Kidney epithelial cell (primary cell): ENCODE results near the gene HOXD8. TPM values are rescaled to one million over a fixed set of nuclear protein-coding genes. Genes with fewer than 3 reads are reported as not detected.

ENCODE experiments used
- DNase-seq: peaks from one replicate; pipeline ENCODE4 v3.0.0-alpha.2; 2010; ENCODE audit warnings: low read depth
- H3K27me3 ChIP-seq: 2 replicates; pipeline ENCODE4 v1.6.0; 2011; ENCODE audit warnings: low read length; ENCODE audit not compliant: control insufficient read depth, insufficient read depth
- H3K36me3 ChIP-seq: 2 replicates; pipeline ENCODE4 v1.5.1; 2011; ENCODE audit warnings: low read length; ENCODE audit not compliant: control insufficient read depth, insufficient read depth
- H3K4me3 ChIP-seq: 2 replicates; pipeline ENCODE4 v1.5.1; 2011; ENCODE audit warnings: low read depth, mild to moderate bottlenecking, control low read depth, low read length
- CTCF ChIP-seq: IDR thresholded peaks from 2 replicates; pipeline ENCODE4 v1.5.1; 2011; ENCODE audit warnings: mild to moderate bottlenecking, moderate library complexity, low read length, control low read depth, inconsistent platforms; ENCODE audit not compliant: insufficient read depth, poor library complexity, severe bottlenecking
- total RNA-seq: library from RNA; depleted of rRNA; stranded (reverse); fragments of >200 nt; gene quantifications from 2 replicates; pipeline ENCODE4 v1.2.3, GENCODE V29; 2015

The HOXD8 gene
- 18.1 and 22.5 TPM in 2 replicates for total RNA-seq

GRCh38 chr2:176128982-176129796 is at the start of gene HOXD8:
TSS of gene HOXD8 (plus strand) at chr2:176129705. CDS start at chr2:176130367, 662 bp downstream.
- no peaks in the 10 kb centered on the region for H3K27me3 ChIP-seq
- no peak for TF ChIP-seq CTCF
- H3K36me3 ChIP-seq = no peaks in the 10 kb centered on the region
- no peak for DNase-seq
- peak within 1 kb of the TSS; percentile 67 for H3K4me3 ChIP-seq

- no peaks in the 10 kb centered on the region for H3K36me3 ChIP-seq
- TF ChIP-seq CTCF = peak; percentile 48
- DNase-seq = no peak
- no peak overlapping the region for H3K4me3 ChIP-seq
- H3K27me3 ChIP-seq = peaks cover 89% of the 10 kb centered on the region
Measured at GRCh38 chr2:176079831-176080539, 49.5 kb upstream of the HOXD8 start.

- H3K4me3 ChIP-seq = no peak overlapping the region
- H3K36me3 ChIP-seq = no peaks in the 10 kb centered on the region
- no peak for TF ChIP-seq CTCF
- peaks cover 89% of the 10 kb centered on the region for H3K27me3 ChIP-seq
- DNase-seq = no peak
Measured at GRCh38 chr2:176080540-176081375, 48.7 kb upstream of the HOXD8 start.

GRCh38 chr2:176081376-176081836 is 48.1 kb upstream of the HOXD8 start:
- DNase-seq = no peak
- TF ChIP-seq CTCF = no peak
- no peak overlapping the region for H3K4me3 ChIP-seq
- H3K36me3 ChIP-seq = no peaks in the 10 kb centered on the region
- peaks cover 90% of the 10 kb centered on the region for H3K27me3 ChIP-seq

- no peaks in the 10 kb centered on the region for H3K36me3 ChIP-seq
- no peak for DNase-seq
- TF ChIP-seq CTCF = no peak
- no peak overlapping the region for H3K4me3 ChIP-seq
- peaks cover 89% of the 10 kb centered on the region for H3K27me3 ChIP-seq
Measured at GRCh38 chr2:176081837-176082524, 47.5 kb upstream of the HOXD8 start.
